CD1c-positive myeloid dendritic cell (primary cell): Measurements from ENCODE around the gene BLM.
A peak's percentile ranks its signal among the peaks of the same experiment; 100 is the strongest.

ENCODE experiments used
- DNase-seq: peaks from one replicate; pipeline ENCODE4 v3.0.0-alpha.2; 2016; ENCODE audit errors: extremely low spot score

The BLM gene

GRCh38 chr15:90790057-90790456 lies 72.9 kb downstream of the BLM start:
- no peak for DNase-seq

GRCh38 chr15:90790561-90790960 lies 73.4 kb downstream of the BLM start:
- no peak for DNase-seq

GRCh38 chr15:90794538-90794937 lies 77.4 kb downstream of the BLM start:
- DNase-seq = no peak

- DNase-seq = no peak
Observed at GRCh38 chr15:90799639-90800170, 82.6 kb downstream of the BLM start.

GRCh38 chr15:90801803-90802202 lies 84.7 kb downstream of the BLM start:
- no peak for DNase-seq

- DNase-seq = no peak
Observed at GRCh38 chr15:90807074-90807785, 90.1 kb downstream of the BLM start.

- no peak for DNase-seq
Observed at GRCh38 chr15:90807786-90808086, 90.6 kb downstream of the BLM start.

GRCh38 chr15:90808517-90809235 lies 91.5 kb downstream of the BLM start:
- DNase-seq = no peak

- no peak for DNase-seq
Observed at GRCh38 chr15:90809536-90809935, 92.4 kb downstream of the BLM start.

- DNase-seq = no peak
Observed at GRCh38 chr15:90810354-90810753, 93.2 kb downstream of the BLM start.

- peak; percentile 62 for DNase-seq
Observed at GRCh38 chr15:90812171-90812957, 95.2 kb downstream of the BLM start.

GRCh38 chr15:90812958-90813265 lies 95.8 kb downstream of the BLM start:
- DNase-seq = no peak

GRCh38 chr15:90813796-90814190 lies 96.6 kb downstream of the BLM start:
- no peak for DNase-seq

- DNase-seq = peak; percentile 86
Observed at GRCh38 chr15:90814191-90814821, 97.2 kb downstream of the BLM start.

GRCh38 chr15:90816401-90817116 lies 99.4 kb downstream of the BLM start:
- DNase-seq = no peak

GRCh38 chr15:90817117-90818057 lies 100.2 kb downstream of the BLM start:
- no peak for DNase-seq

GRCh38 chr15:90818251-90819210 lies 101.4 kb downstream of the BLM start:
- DNase-seq = peak; percentile 86

GRCh38 chr15:90819390-90819789 lies 102.2 kb downstream of the BLM start:
- no peak for DNase-seq

- peak; percentile 55 for DNase-seq
Observed at GRCh38 chr15:90819850-90820249, 102.7 kb downstream of the BLM start.
